ENCODE measurements around the gene TRAPPC10.

Gene TRAPPC10

GRCh38 chr21:44011579-44012473 lies at the start of gene TRAPPC10:
Gene TRAPPC10 (plus strand): TSS chr21:44012309. CDS start chr21:44012494, 185 bp downstream.
- peak; percentile 52 to 79 (median 66) for DNase-seq (ENCODE audit: low read depth in 4 of 4, low spot score in 1 of 4)

GRCh38 chr21:43965911-43966585 lies 46.1 kb upstream of the TRAPPC10 start:
- no peak for DNase-seq (ENCODE audit: low read depth in 4 of 4, low spot score in 1 of 4)

- no peak for DNase-seq (ENCODE audit: low read depth in 4 of 4, low spot score in 1 of 4)
Observed at GRCh38 chr21:43966946-43967512, 45.1 kb upstream of the TRAPPC10 start.

- no peak for DNase-seq (ENCODE audit: low read depth in 4 of 4, low spot score in 1 of 4)
Observed at GRCh38 chr21:43967981-43968380, 44.1 kb upstream of the TRAPPC10 start.

- DNase-seq (ENCODE audit: low read depth in 4 of 4, low spot score in 1 of 4): no peak
Observed at GRCh38 chr21:43968410-43969114, 43.5 kb upstream of the TRAPPC10 start.

- no peak for DNase-seq (ENCODE audit: low read depth in 4 of 4, low spot score in 1 of 4)
Observed at GRCh38 chr21:43969115-43969444, 43.0 kb upstream of the TRAPPC10 start.

- DNase-seq (ENCODE audit: low read depth in 4 of 4, low spot score in 1 of 4): no peak
Observed at GRCh38 chr21:43970551-43970950, 41.6 kb upstream of the TRAPPC10 start.

GRCh38 chr21:43971201-43971991 lies 40.7 kb upstream of the TRAPPC10 start:
- no peak for DNase-seq (ENCODE audit: low read depth in 4 of 4, low spot score in 1 of 4)

- no peak for DNase-seq (ENCODE audit: low read depth in 4 of 4, low spot score in 1 of 4)
Observed at GRCh38 chr21:43971992-43972255, 40.2 kb upstream of the TRAPPC10 start.

GRCh38 chr21:43972850-43973633 lies 39.1 kb upstream of the TRAPPC10 start:
- DNase-seq (ENCODE audit: low read depth in 4 of 4, low spot score in 1 of 4): no peak

GRCh38 chr21:43973634-43973955 lies 38.5 kb upstream of the TRAPPC10 start:
- DNase-seq (ENCODE audit: low read depth in 4 of 4, low spot score in 1 of 4): no peak

GRCh38 chr21:43974791-43975468 lies 37.2 kb upstream of the TRAPPC10 start:
- DNase-seq (ENCODE audit: low read depth in 4 of 4, low spot score in 1 of 4): no peak

GRCh38 chr21:43975469-43976098 lies 36.5 kb upstream of the TRAPPC10 start:
- peak; percentile 56 to 76 (median 73) for DNase-seq (ENCODE audit: low read depth in 4 of 4, low spot score in 1 of 4)

- no peak for DNase-seq (ENCODE audit: low read depth in 4 of 4, low spot score in 1 of 4)
Observed at GRCh38 chr21:43976661-43977060, 35.4 kb upstream of the TRAPPC10 start.

GRCh38 chr21:43978060-43978459 lies 34.0 kb upstream of the TRAPPC10 start:
- no peak for DNase-seq (ENCODE audit: low read depth in 4 of 4, low spot score in 1 of 4)

GRCh38 chr21:43979654-43980053 lies 32.5 kb upstream of the TRAPPC10 start:
- DNase-seq (ENCODE audit: low read depth in 4 of 4, low spot score in 1 of 4): no peak

- no peak for DNase-seq (ENCODE audit: low read depth in 4 of 4, low spot score in 1 of 4)
Observed at GRCh38 chr21:43981151-43981870, 30.8 kb upstream of the TRAPPC10 start.

GRCh38 chr21:43981871-43982210 lies 30.3 kb upstream of the TRAPPC10 start:
- DNase-seq (ENCODE audit: low read depth in 4 of 4, low spot score in 1 of 4): no peak

Measured in stimulated activated CD4-positive, alpha-beta T cell treated with anti-CD3 and anti-CD28 coated beads, Interleukin-1b, Interleukin-23, amount 100 ng/mL, for 24 hours (primary cell).